Ovary (tissue), 3 donors: Measurements from ENCODE around the gene SPATA31E1.
"Not testable (repeated sequence)": the region's sequence is repeated elsewhere in the genome, so short reads cannot be mapped to it uniquely, and the experiment has no call there.

ENCODE experiments used
- CTCF ChIP-seq, 3 donors: fragments of 450-650 bp in 2 of 3; fragments of 200-600 bp in 1 of 3; IDR thresholded peaks; one replicate each; pipeline versions ENCODE4 v1.5.1 to v1.8.0; 2016 to 2022; ENCODE audit warnings: antibody characterized with exemption in 3 of 3, mild to moderate bottlenecking in 1 of 3
- POLR2A ChIP-seq: fragments of 450-650 bp; IDR thresholded peaks from one replicate; pipeline ENCODE4 v1.6.1; 2017; ENCODE audit warnings: antibody characterized with exemption, mild to moderate bottlenecking, moderate library complexity
- donor health status: DM: no; HTN: no; CAD: no.

GRCh38 chr9:87921561-87921960 is 38.9 kb downstream of the SPATA31E1 start:
- TF ChIP-seq CTCF (IDR thresholded peaks at IDR 0.05); POLR2A: not testable (repeated sequence)
